Kidney tubule cell (primary cell): Measurements from ENCODE around the gene EMC8.

Experiments
- DNase-seq: peaks from one replicate; pipeline ENCODE4 v3.0.0-alpha.2; 2018; ENCODE audit warnings: low spot score

EMC8 gene

GRCh38 chr16:85729452-85730185 lies 69.7 kb downstream of the EMC8 start:
- no peak for DNase-seq

- no peak for DNase-seq
Observed at GRCh38 chr16:85728879-85729278, 70.5 kb downstream of the EMC8 start.
